ENCODE data around the gene GALNT12. TPM values are rescaled to one million over a fixed set of nuclear protein-coding genes. Genes with fewer than 3 reads are reported as not detected.

GALNT12 gene
- total RNA-seq, 1 experiment from 2014 or later, result 14.8 TPM

DNA sequence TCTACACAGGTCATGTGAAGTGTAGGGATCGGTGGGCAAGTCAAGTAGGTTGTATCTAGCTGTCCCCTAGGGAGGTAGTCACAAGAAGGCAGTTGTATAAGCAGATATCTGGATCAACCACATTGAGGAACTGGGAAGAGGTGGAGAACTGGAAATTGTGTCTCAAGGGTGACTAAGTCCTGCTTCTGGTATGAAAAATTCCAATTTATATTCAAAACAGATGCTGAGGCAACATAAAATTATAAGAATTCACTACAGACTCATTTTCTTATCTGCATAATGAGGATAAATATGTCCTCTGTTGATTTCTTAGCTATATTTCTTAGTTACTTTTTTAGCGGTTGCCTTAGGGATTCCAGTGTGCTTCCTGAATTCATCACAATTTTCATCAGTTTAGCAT is 46.8 kb downstream of the GALNT12 start:
- H3K9ac ChIP-seq (ENCODE audit: low read length), result no peak overlapping the region
- no peak overlapping the region for H3K4me2 ChIP-seq (ENCODE audit: low read length)
- POLR2A ChIA-PET (ENCODE audit: unreplicated experiment), result no interaction called here
- intact Hi-C loops (cut with micrococcal nuclease), result no loop called here
- CTCF ChIA-PET, result no interaction called here
- no peaks in the 10 kb centered on the region for H3K79me2 ChIP-seq (ENCODE audit: low read length)
- no peaks in the 10 kb centered on the region for H3K36me3 ChIP-seq (ENCODE audit: low read depth, low read length)
- no peaks in the 10 kb centered on the region for H3K9me2 ChIP-seq (replicated peaks; ENCODE audit: low read length)
- no peaks in the 10 kb centered on the region for H3F3A ChIP-seq (ENCODE audit: low read length, unreplicated experiment)
- no peak overlapping the region for H3K27ac ChIP-seq (ENCODE audit: low read length)
- H4K20me1 ChIP-seq (ENCODE audit: low read length), result no peaks in the 10 kb centered on the region
- TF ChIP-seq EZH2phosphoT487 (IDR thresholded peaks at IDR 0.05; ENCODE audit: borderline replicate concordance, low read length) (no peak), EZH2 (IDR thresholded peaks at IDR 0.05; ENCODE audit: low read length, unreplicated experiment) (no peak), CTCF (conservative IDR thresholded peaks at IDR 0.05; ENCODE audit: low read depth, low read length) (no peak)
- DNase-seq, result no peak
- no peaks in the 10 kb centered on the region for H3K27me3 ChIP-seq (ENCODE audit: low read length)
- no peak overlapping the region for H3K4me3 ChIP-seq (ENCODE audit: low read length)
- ATAC-seq, result no peak
- H2AFZ ChIP-seq (ENCODE audit: low read length), result no peak overlapping the region
- H3K4me1 ChIP-seq (ENCODE audit: insufficient read depth, low read length), result peaks cover 16% of the 10 kb centered on the region
- no TSS peak for BruUV-seq (replicated peaks)
- no peaks in the 10 kb centered on the region for H3K9me3 ChIP-seq (ENCODE audit: low read length)

GRCh38 chr9:98855592-98855991 is 48.1 kb downstream of the GALNT12 start:
- POLR2A ChIA-PET (ENCODE audit: unreplicated experiment), result no interaction called here
- no peaks in the 10 kb centered on the region for H3K9me2 ChIP-seq (replicated peaks; ENCODE audit: low read length)
- CTCF ChIA-PET, result no interaction called here
- H3K27ac ChIP-seq (ENCODE audit: low read length), result no peak overlapping the region
- H3K9ac ChIP-seq (ENCODE audit: low read length), result no peak overlapping the region
- no peaks in the 10 kb centered on the region for H3K27me3 ChIP-seq (ENCODE audit: low read length)
- ATAC-seq (no peak), DNase-seq (no peak)
- no peaks in the 10 kb centered on the region for H4K20me1 ChIP-seq (ENCODE audit: low read length)
- H3K79me2 ChIP-seq (ENCODE audit: low read length), result no peaks in the 10 kb centered on the region
- no peak overlapping the region for H3K4me2 ChIP-seq (ENCODE audit: low read length)
- no TSS peak for BruUV-seq (replicated peaks)
- no peaks in the 10 kb centered on the region for H3K36me3 ChIP-seq (ENCODE audit: low read depth, low read length)
- no peaks in the 10 kb centered on the region for H3F3A ChIP-seq (ENCODE audit: low read length, unreplicated experiment)
- TF ChIP-seq EZH2phosphoT487 (IDR thresholded peaks at IDR 0.05; ENCODE audit: borderline replicate concordance, low read length) (no peak), CTCF (conservative IDR thresholded peaks at IDR 0.05; ENCODE audit: low read depth, low read length) (no peak)
- H3K4me1 ChIP-seq (ENCODE audit: insufficient read depth, low read length), result peaks cover 16% of the 10 kb centered on the region
- no peak overlapping the region for H2AFZ ChIP-seq (ENCODE audit: low read length)
- intact Hi-C loops (cut with micrococcal nuclease), result no loop called here
- H3K4me3 ChIP-seq (ENCODE audit: low read length), result no peak overlapping the region
- H3K9me3 ChIP-seq (ENCODE audit: low read length), result no peaks in the 10 kb centered on the region

DNA sequence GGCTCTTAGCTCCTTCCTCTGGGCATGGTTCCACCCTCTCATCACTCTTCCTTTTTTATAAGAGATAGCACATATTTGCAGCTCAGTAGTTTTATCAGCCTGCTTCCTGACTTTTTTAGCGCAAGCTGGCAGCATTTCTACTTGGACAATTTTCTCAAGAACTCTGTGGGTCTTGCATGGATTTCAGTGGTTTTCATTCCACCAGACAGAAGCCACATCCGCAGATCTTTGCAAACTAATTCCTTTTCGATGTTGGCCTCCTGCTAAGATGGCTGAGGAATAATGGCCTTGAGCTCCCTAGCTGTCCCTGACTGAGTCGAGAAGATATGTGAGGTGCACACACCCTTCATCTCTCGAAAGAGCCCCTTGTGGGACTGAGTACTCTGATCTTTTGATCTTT is 49.5 kb downstream of the GALNT12 start:
- POLR2A ChIA-PET (ENCODE audit: unreplicated experiment), result no interaction called here
- Histone ChIP-seq H3K9ac (ENCODE audit: low read length) (no peak overlapping the region), H3K27ac (ENCODE audit: low read length) (no peak overlapping the region), H3K36me3 (ENCODE audit: low read depth, low read length) (no peaks in the 10 kb centered on the region), H2AFZ (ENCODE audit: low read length) (no peak overlapping the region), H3F3A (ENCODE audit: low read length, unreplicated experiment) (no peaks in the 10 kb centered on the region), H3K27me3 (ENCODE audit: low read length) (no peaks in the 10 kb centered on the region), H3K9me2 (replicated peaks; ENCODE audit: low read length) (no peaks in the 10 kb centered on the region), H3K9me3 (ENCODE audit: low read length) (no peaks in the 10 kb centered on the region), H3K79me2 (ENCODE audit: low read length) (no peaks in the 10 kb centered on the region), H3K4me2 (ENCODE audit: low read length) (no peak overlapping the region), H4K20me1 (ENCODE audit: low read length) (no peaks in the 10 kb centered on the region), H3K4me1 (ENCODE audit: insufficient read depth, low read length) (peaks cover 19% of the 10 kb centered on the region), H3K4me3 (ENCODE audit: low read length) (no peak overlapping the region)
- ATAC-seq (no peak), DNase-seq (no peak)
- TF ChIP-seq EZH2phosphoT487 (IDR thresholded peaks at IDR 0.05; ENCODE audit: borderline replicate concordance, low read length) (no peak), CTCF (conservative IDR thresholded peaks at IDR 0.05; ENCODE audit: low read depth, low read length) (no peak), EZH2 (IDR thresholded peaks at IDR 0.05; ENCODE audit: low read length, unreplicated experiment) (no peak)
- BruUV-seq (replicated peaks), result no TSS peak
- intact Hi-C loops (cut with micrococcal nuclease), result no loop called here
- CTCF ChIA-PET, result no interaction called here
